Activated T-helper 1 cell treated with anti-CD3 and anti-CD28 coated beads, Interleukin-12 subunit alpha, Interleukin-12 subunit beta, Interleukin-2, Interleukin-4 antibody, amounts not matched to agents 30 ng/mL and 10 ng/mL and 1 ng/mL, durations not matched to agents 14 hours and 24 hours and 36 hours (primary cell): ENCODE results near the gene CDK15. TPM values are rescaled to one million over a fixed set of nuclear protein-coding genes. Genes with fewer than 3 reads are reported as not detected.

Source experiments
- DNase-seq: peaks from one replicate; pipeline ENCODE4 v3.0.0; 2021; ENCODE audit warnings: low spot score
- H3K27ac Mint-ChIP-seq: one replicate; pipeline ENCODE4 v1.8.0; 2021; ENCODE audit warnings: mild to moderate bottlenecking, mixed read lengths
- H3K27me3 Mint-ChIP-seq: one replicate; pipeline ENCODE4 v1.8.0; 2022; ENCODE audit warnings: mild to moderate bottlenecking, moderate library complexity, mixed read lengths; ENCODE audit not compliant: insufficient read depth
- H3K36me3 Mint-ChIP-seq: one replicate; pipeline ENCODE4 v1.8.0; 2021; ENCODE audit warnings: low read depth, mixed read lengths
- H3K4me1 Mint-ChIP-seq: one replicate; pipeline ENCODE4 v1.8.0; 2021; ENCODE audit warnings: low read depth, mixed read lengths
- H3K4me3 Mint-ChIP-seq: one replicate; pipeline ENCODE4 v1.8.0; 2021; ENCODE audit warnings: mild to moderate bottlenecking, moderate library complexity, mixed read lengths
- H3K9me3 Mint-ChIP-seq: one replicate; pipeline ENCODE4 v1.8.0; 2021; ENCODE audit warnings: mixed read lengths
- intact Hi-C: fragments of 100-400 bp; cut with micrococcal nuclease; formaldehyde crosslinking; loops from one replicate; pipeline ENCODE4 v1.15.1; 2024
- total RNA-seq: library from RNA; stranded (reverse); gene quantifications from 2 replicates; pipeline ENCODE4 v1.2.3, GENCODE V29; 2022

Gene CDK15
- total RNA-seq, 1 donor from 2014 or later = not detected

- H3K27ac Mint-ChIP-seq = no peak overlapping the region
- peaks cover 3% of the 10 kb centered on the region for H3K36me3 Mint-ChIP-seq
- DNase-seq = no peak
- peaks cover 38% of the 10 kb centered on the region for H3K4me1 Mint-ChIP-seq
- intact Hi-C loops = no loop called here
- H3K4me3 Mint-ChIP-seq = no peak overlapping the region
- peaks cover 14% of the 10 kb centered on the region for H3K27me3 Mint-ChIP-seq
- no peaks in the 10 kb centered on the region for H3K9me3 Mint-ChIP-seq
These were observed 28.5 kb upstream of the CDK15 start for GRCh38 chr2:201777869-201778268.

GRCh38 chr2:201779901-201780673, 26.2 kb upstream of the CDK15 start:
- H3K4me3 Mint-ChIP-seq = peak overlapping the region; percentile 95
- peaks cover 31% of the 10 kb centered on the region for H3K4me1 Mint-ChIP-seq
- peak; percentile 2 for DNase-seq
- no peaks in the 10 kb centered on the region for H3K36me3 Mint-ChIP-seq
- intact Hi-C loops = loop anchor here (2.0 to 5.0 kb wide), 11 partner anchors 253 to 1929 kb away; partner anchors contain the start of genes BMPR2, C2orf69, CARF and CASP10
- H3K9me3 Mint-ChIP-seq = no peaks in the 10 kb centered on the region
- peaks cover 21% of the 10 kb centered on the region for H3K27me3 Mint-ChIP-seq
- peak overlapping the region; percentile 56 for H3K27ac Mint-ChIP-seq

- Mint-ChIP-seq H3K27me3 (peaks cover 23% of the 10 kb centered on the region), H3K4me3 (peak within 1 kb of the TSS; percentile 95), H3K9me3 (no peaks in the 10 kb centered on the region), H3K36me3 (no peaks in the 10 kb centered on the region), H3K27ac (peak within 1 kb of the TSS; percentile 92), H3K4me1 (peaks cover 31% of the 10 kb centered on the region)
- peak; percentile 92 for DNase-seq
- intact Hi-C loops = loop anchor here (1.0 to 5.0 kb wide), 14 partner anchors 139 to 1930 kb away; partner anchors contain the start of genes BMPR2, C2orf69, CARF and CASP10
These were observed 25.5 kb upstream of the CDK15 start, which contains the start of gene ALS2 for GRCh38 chr2:201780674-201781493. Gene ALS2, minus strand, starts transcription at chr2:201780933. Its CDS starts 12,048 bp downstream, at chr2:201768885.

GRCh38 chr2:201781557-201782051, 24.7 kb upstream of the CDK15 start:
- H3K27me3 Mint-ChIP-seq = peaks cover 24% of the 10 kb centered on the region
- H3K27ac Mint-ChIP-seq = peak overlapping the region; percentile 92

GRCh38 chr2:201784563-201784962, 21.8 kb upstream of the CDK15 start:
- H3K4me1 Mint-ChIP-seq = peaks cover 17% of the 10 kb centered on the region

More at GRCh38 chr2:201781557-201782051, 24.7 kb upstream of the CDK15 start:
- peaks cover 31% of the 10 kb centered on the region for H3K4me1 Mint-ChIP-seq
- intact Hi-C loops = loop anchor here (1.0 to 5.0 kb wide), 14 partner anchors 139 to 1931 kb away; partner anchors contain the start of genes BMPR2, C2orf69, CARF and CASP10
- H3K9me3 Mint-ChIP-seq = no peaks in the 10 kb centered on the region
- no peaks in the 10 kb centered on the region for H3K36me3 Mint-ChIP-seq
- no peak for DNase-seq
- peak overlapping the region; percentile 95 for H3K4me3 Mint-ChIP-seq

GRCh38 chr2:201785135-201785534, 21.2 kb upstream of the CDK15 start:
- intact Hi-C loops = no loop called here
- Mint-ChIP-seq H3K27me3 (peaks cover 30% of the 10 kb centered on the region), H3K36me3 (no peaks in the 10 kb centered on the region), H3K27ac (no peak overlapping the region), H3K9me3 (no peaks in the 10 kb centered on the region), H3K4me1 (peaks cover 12% of the 10 kb centered on the region), H3K4me3 (no peak overlapping the region)
- no peak for DNase-seq

More at GRCh38 chr2:201784563-201784962, 21.8 kb upstream of the CDK15 start:
- Mint-ChIP-seq H3K9me3 (no peaks in the 10 kb centered on the region), H3K27me3 (peaks cover 28% of the 10 kb centered on the region), H3K4me3 (no peak overlapping the region), H3K36me3 (no peaks in the 10 kb centered on the region), H3K27ac (no peak overlapping the region)
- DNase-seq = no peak
- intact Hi-C loops = loop anchor here (5.0 kb wide), 6 partner anchors 393 to 1872 kb away; partner anchors contain the start of genes C2orf69, CARF, CASP10 and CASP8

- Mint-ChIP-seq H3K27me3 (peaks cover 29% of the 10 kb centered on the region), H3K4me1 (peaks cover 5% of the 10 kb centered on the region), H3K27ac (no peak overlapping the region), H3K36me3 (no peaks in the 10 kb centered on the region), H3K9me3 (no peaks in the 10 kb centered on the region), H3K4me3 (no peak overlapping the region)
- intact Hi-C loops = no loop called here
- no peak for DNase-seq
These were observed 19.9 kb upstream of the CDK15 start for GRCh38 chr2:201786471-201786870.

GRCh38 chr2:201788371-201788770, 18.0 kb upstream of the CDK15 start:
- intact Hi-C loops = no loop called here
- H3K4me3 Mint-ChIP-seq = no peak overlapping the region
- DNase-seq = no peak
- peaks cover 17% of the 10 kb centered on the region for H3K27me3 Mint-ChIP-seq
- H3K27ac Mint-ChIP-seq = no peak overlapping the region
- H3K4me1 Mint-ChIP-seq = no peaks in the 10 kb centered on the region
- no peaks in the 10 kb centered on the region for H3K36me3 Mint-ChIP-seq
- no peaks in the 10 kb centered on the region for H3K9me3 Mint-ChIP-seq

- H3K36me3 Mint-ChIP-seq = no peaks in the 10 kb centered on the region
- no peak overlapping the region for H3K4me3 Mint-ChIP-seq
- no peak for DNase-seq
- no peaks in the 10 kb centered on the region for H3K9me3 Mint-ChIP-seq
- peaks cover 15% of the 10 kb centered on the region for H3K27me3 Mint-ChIP-seq
- intact Hi-C loops = no loop called here
- H3K4me1 Mint-ChIP-seq = no peaks in the 10 kb centered on the region
- no peak overlapping the region for H3K27ac Mint-ChIP-seq
These were observed 16.9 kb upstream of the CDK15 start for GRCh38 chr2:201789395-201789794.

- Mint-ChIP-seq H3K4me3 (no peak overlapping the region), H3K27me3 (peaks cover 12% of the 10 kb centered on the region), H3K9me3 (no peaks in the 10 kb centered on the region), H3K27ac (no peak overlapping the region), H3K4me1 (no peaks in the 10 kb centered on the region), H3K36me3 (no peaks in the 10 kb centered on the region)
- intact Hi-C loops = no loop called here
- no peak for DNase-seq
These were observed 16.0 kb upstream of the CDK15 start for GRCh38 chr2:201790291-201790690.

- DNase-seq = no peak
- Mint-ChIP-seq H3K27ac (no peak overlapping the region), H3K9me3 (no peaks in the 10 kb centered on the region), H3K27me3 (peaks cover 11% of the 10 kb centered on the region), H3K4me1 (no peaks in the 10 kb centered on the region), H3K36me3 (no peaks in the 10 kb centered on the region), H3K4me3 (no peak overlapping the region)
- intact Hi-C loops = no loop called here
These were observed 15.3 kb upstream of the CDK15 start for GRCh38 chr2:201790989-201791388.

GRCh38 chr2:201793631-201794030, 12.7 kb upstream of the CDK15 start:
- Mint-ChIP-seq H3K27me3 (peaks cover 7% of the 10 kb centered on the region), H3K9me3 (no peaks in the 10 kb centered on the region), H3K27ac (no peak overlapping the region), H3K4me1 (no peaks in the 10 kb centered on the region), H3K36me3 (no peaks in the 10 kb centered on the region), H3K4me3 (no peak overlapping the region)
- intact Hi-C loops = no loop called here
- no peak for DNase-seq
